PFSK-1 (cell line): Measurements from ENCODE around the gene RMDN3.

Experiments
- FOXP2 ChIP-seq: optimal IDR thresholded peaks from 2 replicates; pipeline ENCODE3; 2011; ENCODE audit warnings: borderline replicate concordance, control low read depth, inconsistent platforms; ENCODE audit not compliant: insufficient read depth; ENCODE audit errors: extremely low read length, extremely low read depth
- POLR2AphosphoS5 ChIP-seq: IDR thresholded peaks from 2 replicates; pipeline ENCODE4 v1.6.1; 2012; ENCODE audit warnings: low read depth, mild to moderate bottlenecking, control low read depth, low read length, moderate library complexity
- SIN3A ChIP-seq: IDR thresholded peaks from 2 replicates; pipeline ENCODE4 v1.6.1; 2012; ENCODE audit warnings: mild to moderate bottlenecking, low read length, moderate library complexity, borderline replicate concordance; ENCODE audit not compliant: insufficient read depth
- TAF1 ChIP-seq: IDR thresholded peaks from 2 replicates; pipeline ENCODE4 v1.6.1; 2012; ENCODE audit warnings: low read length, control low read depth, borderline replicate concordance; ENCODE audit not compliant: insufficient read depth
- TF ChIP-seq, protein P1 (sequence below), 2 experiments: IDR thresholded peaks; 2 replicates each; pipeline versions ENCODE4 v1.6.1 to v1.8.0; 2011 to 2012; ENCODE audit warnings: low read depth in 2 of 2, low read length in 2 of 2, control low read depth in 1 of 2, inconsistent platforms in 1 of 2, mild to moderate bottlenecking in 1 of 2, moderate library complexity in 1 of 2; ENCODE audit not compliant: insufficient read depth in 1 of 2

Gene RMDN3

DNA sequence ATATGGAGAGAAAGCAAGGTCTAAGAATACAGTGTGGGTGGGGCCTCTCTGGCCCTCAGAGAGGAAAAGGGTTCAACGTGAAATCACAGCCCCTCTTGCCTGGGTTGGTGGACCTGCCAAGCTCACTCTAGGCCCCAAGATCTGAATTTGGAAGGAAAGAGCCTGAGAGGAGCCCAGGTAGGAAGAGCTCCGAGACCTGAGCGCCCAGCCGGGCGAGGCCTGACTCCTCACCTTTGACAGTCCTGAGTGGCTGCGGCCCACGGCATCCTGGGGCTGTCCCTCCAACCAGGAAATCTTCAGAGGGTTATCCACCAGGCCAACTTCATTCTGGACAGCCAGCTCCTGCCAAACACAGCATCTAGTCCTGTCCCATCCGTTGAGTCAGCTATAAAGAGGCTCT lies 18.4 kb upstream of the RMDN3 start:
- TF ChIP-seq POLR2AphosphoS5 (no peak), FOXP2 (no peak), TAF1 (no peak), SIN3A (no peak)
- TF ChIP-seq, protein P1, sequence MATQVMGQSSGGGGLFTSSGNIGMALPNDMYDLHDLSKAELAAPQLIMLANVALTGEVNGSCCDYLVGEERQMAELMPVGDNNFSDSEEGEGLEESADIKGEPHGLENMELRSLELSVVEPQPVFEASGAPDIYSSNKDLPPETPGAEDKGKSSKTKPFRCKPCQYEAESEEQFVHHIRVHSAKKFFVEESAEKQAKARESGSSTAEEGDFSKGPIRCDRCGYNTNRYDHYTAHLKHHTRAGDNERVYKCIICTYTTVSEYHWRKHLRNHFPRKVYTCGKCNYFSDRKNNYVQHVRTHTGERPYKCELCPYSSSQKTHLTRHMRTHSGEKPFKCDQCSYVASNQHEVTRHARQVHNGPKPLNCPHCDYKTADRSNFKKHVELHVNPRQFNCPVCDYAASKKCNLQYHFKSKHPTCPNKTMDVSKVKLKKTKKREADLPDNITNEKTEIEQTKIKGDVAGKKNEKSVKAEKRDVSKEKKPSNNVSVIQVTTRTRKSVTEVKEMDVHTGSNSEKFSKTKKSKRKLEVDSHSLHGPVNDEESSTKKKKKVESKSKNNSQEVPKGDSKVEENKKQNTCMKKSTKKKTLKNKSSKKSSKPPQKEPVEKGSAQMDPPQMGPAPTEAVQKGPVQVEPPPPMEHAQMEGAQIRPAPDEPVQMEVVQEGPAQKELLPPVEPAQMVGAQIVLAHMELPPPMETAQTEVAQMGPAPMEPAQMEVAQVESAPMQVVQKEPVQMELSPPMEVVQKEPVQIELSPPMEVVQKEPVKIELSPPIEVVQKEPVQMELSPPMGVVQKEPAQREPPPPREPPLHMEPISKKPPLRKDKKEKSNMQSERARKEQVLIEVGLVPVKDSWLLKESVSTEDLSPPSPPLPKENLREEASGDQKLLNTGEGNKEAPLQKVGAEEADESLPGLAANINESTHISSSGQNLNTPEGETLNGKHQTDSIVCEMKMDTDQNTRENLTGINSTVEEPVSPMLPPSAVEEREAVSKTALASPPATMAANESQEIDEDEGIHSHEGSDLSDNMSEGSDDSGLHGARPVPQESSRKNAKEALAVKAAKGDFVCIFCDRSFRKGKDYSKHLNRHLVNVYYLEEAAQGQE (IDR thresholded peaks at IDR 0.05; ENCODE audit: insufficient read depth in 1 of 2, low read depth in 2 of 2, low read length in 2 of 2) = no peak

DNA sequence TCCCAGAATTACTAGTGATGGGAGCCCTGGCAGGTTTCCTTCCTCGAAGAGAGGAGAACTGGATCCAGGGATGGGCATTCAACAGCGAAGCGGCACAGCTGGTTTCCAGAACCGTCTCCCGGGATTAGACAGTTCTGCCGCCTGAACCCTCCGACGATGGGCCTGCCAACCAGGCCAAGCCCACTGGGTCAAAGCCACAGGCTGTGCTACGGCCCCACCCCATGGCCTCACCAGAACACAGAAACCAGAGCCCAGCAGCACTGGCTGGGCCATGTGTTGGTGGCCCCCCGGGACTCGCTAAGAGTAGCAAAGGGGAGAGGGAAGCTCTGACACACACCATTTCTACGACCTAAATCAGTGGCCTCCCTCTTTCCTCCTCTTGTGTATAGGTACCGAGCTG lies 17.0 kb upstream of the RMDN3 start:
- TF ChIP-seq TAF1 (no peak), FOXP2 (no peak), SIN3A (no peak), POLR2AphosphoS5 (no peak)
- TF ChIP-seq, protein P1 (IDR thresholded peaks at IDR 0.05; ENCODE audit: insufficient read depth in 1 of 2, low read depth in 2 of 2, low read length in 2 of 2) = no peak

DNA sequence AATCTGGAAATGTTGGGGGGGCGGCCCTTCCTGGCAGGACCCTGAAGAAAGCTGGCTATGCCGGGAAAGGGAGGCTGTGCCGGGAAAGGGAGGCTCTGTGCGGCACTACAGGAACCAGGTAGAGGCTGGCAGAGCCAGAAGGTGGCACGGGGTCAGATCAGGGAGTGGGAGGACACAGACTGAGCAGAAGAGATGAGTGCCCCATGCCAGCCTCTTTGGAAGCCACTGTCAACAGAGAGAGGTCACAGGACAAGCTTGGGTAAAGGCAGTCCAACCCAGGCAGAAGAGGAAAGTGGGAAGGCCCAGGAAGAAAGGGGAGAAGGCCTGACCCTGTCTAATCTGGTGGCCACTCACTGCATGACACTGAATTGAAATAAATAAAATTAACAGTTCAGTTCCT lies 16.2 kb upstream of the RMDN3 start:
- TF ChIP-seq POLR2AphosphoS5 = no peak
- TF ChIP-seq TAF1 = no peak
- no peak for TF ChIP-seq SIN3A
- TF ChIP-seq FOXP2 = no peak
- TF ChIP-seq, protein P1 (IDR thresholded peaks at IDR 0.05; ENCODE audit: insufficient read depth in 1 of 2, low read depth in 2 of 2, low read length in 2 of 2) = no peak

DNA sequence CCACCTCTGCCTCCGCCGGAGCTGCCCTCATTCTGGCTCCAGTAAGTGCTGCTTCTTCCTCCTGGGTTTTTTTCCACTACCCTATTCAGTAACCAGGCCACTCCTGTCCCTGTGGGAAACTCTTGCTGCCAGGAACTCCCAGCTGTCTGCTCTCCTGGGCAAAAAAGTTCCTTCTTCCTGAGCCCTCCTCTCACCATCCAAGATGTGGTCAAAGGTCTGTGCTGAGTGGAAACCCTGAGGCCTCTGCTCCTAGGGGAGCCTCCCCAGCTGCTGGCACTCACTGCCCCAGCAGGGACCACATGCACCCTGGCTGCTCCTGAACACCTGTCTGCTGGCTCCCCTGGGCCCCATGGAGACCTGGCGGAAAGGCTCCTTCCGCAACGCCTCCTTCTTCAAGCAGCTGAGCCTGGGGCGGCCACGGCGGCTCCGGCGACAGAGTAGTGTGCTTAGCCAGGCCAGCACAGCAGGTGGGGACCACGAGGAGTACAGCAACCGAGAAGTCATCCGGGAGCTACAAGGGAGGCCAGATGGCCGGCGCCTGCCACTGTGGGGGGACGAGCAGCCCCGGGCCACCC lies 15.2 kb upstream of the RMDN3 start:
- TF ChIP-seq, protein P1 (IDR thresholded peaks at IDR 0.05; ENCODE audit: insufficient read depth in 1 of 2, low read depth in 2 of 2, low read length in 2 of 2) = no peak
- TF ChIP-seq SIN3A (no peak), TAF1 (no peak), FOXP2 (no peak), POLR2AphosphoS5 (no peak)
